Stimulated activated CD8-positive, alpha-beta memory T cell treated with anti-CD3 and anti-CD28 coated beads, Interleukin-7, amount 100 ng/mL, for 1 hour (primary cell): ENCODE results near the gene CCDC47.

ENCODE experiments used
- DNase-seq, 2 donors: peaks; one replicate each; pipeline ENCODE4 v3.0.0-alpha.2; 2020; ENCODE audit warnings: low read depth in 2 of 2

The CCDC47 gene

DNA sequence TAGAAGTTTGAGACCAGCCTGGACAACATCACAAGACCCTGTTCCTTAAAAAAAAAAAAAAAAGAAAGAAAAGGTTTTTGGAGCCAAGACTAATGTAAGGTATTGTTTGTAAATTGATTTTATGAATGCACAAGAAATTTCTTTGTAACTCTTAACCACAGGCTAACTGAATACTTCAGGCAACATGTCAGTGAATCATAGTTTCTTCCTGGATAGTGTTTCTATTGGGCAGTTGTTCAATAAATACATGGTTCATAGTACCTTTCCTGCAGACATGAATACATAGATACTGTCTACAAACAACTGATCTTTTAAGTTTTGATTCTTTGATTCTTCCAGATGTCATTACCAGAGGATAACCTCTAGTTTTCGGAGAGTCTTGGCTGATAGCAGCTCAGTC lies 12.2 kb upstream of the CCDC47 start:
- DNase-seq: no peak

DNA sequence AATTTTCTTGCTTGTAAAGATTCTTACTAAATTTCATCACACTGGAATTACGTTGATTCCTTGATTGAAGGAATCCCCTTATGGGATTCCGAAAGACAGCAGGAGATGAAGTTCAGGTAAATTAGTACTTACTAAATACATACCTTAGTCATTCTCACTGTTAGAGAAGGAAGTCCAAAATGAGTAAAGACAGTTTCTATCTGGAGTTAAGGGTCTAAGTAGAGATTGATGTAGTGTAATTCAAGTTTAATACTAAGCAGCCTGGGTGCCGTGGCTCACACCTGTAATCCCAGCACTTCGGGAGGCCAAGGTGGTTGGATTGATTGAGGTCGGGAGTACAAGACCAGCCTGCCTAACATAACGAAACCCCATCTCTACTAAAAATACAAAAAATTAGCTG lies 10.1 kb upstream of the CCDC47 start:
- no peak for DNase-seq

DNA sequence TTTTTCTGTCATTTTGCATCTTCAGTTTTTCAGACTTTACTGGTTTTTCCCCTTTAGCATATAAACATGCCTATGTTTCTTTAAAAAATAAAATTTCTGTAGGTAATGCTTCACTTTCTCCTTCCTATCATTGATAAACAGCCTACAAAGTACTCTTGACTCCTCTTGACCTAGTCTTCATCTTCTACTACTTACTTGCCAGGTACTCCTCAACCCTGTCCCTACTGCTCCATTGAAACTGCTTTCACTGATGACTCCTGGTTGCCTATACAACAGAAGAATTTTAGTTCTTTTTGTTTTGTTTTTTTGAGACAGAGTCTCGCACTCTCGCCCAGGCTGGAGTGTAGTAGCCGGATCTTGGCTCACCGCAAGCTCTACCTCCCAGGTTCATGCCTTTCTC lies 7.5 kb upstream of the CCDC47 start:
- no peak for DNase-seq

DNA sequence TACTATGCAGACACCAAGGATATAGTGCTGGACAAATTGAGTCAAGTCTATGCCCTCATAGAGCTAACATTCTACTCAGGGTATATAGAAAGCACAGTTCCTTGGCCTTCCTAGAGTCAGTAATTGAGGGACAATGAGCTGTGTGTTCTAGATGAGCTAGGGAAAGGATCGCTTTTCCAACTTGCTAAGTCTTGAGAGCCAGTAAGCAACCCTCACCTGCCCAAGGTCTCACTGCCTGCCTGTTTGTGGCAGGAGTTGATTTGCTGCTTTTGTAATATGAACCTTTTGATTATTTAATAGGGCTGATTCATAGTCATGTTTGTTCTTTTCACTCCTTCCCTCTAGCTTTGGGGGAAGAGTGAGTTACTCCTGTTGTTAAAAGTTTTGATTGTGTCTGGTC lies 7.1 kb upstream of the CCDC47 start:
- no peak for DNase-seq

DNA sequence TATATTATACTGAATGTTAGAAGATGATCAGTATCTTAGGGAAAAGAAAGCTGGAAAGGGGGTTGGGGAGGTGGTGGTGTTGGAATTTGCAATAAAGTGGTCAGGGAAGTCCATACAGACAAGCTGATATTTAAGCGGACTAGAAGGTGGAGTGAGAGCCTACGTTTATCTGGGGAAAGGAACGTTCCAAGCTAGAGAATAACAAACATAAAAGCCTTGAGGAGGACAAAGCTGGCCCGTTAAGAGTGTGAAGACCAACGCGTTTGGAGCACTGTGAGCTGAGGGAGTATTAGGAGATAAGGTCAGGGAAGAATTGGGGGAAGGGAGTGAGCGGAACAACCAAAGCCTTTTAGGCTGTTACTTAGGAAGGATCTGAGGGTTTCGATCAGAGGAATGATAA lies 2.0 kb upstream of the CCDC47 start:
- DNase-seq: no peak

DNA sequence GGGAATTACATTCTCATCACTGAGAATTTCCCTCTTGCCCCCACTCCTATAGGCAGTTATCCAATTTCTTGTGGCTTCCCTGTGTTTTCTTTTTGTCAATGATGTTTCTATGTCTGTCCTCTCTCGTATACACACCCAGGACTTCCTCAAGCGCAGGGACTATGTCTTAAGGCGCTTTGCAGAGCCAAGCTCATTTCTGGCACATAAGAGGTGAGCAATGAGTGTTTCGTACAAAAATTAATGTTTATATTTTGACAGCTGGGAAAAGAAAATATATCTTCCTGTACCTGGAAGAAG lies 1.5 kb upstream of the CCDC47 start:
- no peak for DNase-seq

DNA sequence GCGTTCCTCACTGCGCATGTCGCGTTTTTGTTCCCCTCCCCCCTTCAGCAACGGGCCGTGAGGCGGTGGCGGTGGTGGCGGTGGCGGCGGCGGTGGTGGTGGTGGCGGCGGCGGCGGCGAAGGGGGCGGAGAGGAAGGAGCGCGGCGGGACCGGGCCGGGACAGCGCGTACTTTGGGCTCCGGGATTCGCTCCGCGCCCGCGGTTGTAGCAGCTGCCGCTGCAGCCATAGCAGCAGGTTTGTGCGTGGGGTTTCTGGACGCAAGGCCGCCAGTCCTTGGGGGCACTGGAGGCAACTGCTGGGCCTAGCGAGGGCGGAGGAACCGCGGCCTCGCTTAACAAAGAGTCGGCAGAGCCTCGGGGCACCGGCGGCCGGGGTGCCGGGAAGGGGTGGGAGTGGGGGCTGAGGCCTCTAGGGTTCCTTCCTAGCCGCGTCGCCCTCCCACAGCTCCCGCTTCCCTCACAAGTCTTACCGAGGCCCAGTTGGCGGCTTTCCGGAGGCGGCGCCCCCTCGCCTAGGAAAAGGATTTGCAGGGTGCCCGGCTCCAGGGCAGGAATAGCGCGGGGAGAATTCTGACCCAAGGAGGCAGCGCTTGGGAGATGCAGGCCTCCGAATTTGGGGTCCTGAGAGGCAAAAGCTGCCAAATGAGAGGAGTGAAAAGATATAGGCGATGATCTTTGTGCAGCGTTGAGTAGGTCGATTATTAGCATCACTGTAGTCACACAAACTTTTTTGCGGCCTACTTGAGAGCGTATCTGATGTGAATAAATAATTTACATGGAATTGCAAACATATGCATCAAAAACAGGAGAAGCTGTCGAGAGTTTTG lies 958 bp upstream of the CCDC47 start, which contains the start of gene DDX42:
TSS of gene DDX42 (plus strand) at position 30 of the 828 bp plus-strand sequence. CDS start 12,880 bp downstream, outside the sequence.
- DNase-seq: peak; percentile 80 to 81

DNA sequence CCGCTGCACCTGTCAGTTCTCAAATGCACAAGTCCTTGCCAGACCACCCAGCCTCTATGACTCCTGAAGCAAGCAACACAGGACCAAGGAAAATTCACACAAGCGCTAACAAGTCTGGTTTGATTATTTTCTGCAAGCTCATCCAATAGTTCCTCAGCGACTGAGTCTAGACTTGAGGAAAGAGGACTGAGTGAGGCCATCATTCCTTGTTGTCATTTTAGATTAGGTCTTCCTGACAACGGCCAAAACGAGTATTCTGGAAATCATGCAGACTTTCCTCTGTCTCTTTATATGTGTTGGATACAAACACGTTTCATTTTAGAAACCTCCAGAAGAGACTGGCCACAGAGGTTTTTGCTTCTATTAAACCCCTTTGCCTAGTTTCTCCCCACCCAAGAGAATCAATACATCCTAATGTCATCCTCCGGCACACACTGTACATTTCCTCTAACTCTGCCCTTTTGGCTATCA lies 561 bp downstream of the CCDC47 start:
- DNase-seq: no peak

DNA sequence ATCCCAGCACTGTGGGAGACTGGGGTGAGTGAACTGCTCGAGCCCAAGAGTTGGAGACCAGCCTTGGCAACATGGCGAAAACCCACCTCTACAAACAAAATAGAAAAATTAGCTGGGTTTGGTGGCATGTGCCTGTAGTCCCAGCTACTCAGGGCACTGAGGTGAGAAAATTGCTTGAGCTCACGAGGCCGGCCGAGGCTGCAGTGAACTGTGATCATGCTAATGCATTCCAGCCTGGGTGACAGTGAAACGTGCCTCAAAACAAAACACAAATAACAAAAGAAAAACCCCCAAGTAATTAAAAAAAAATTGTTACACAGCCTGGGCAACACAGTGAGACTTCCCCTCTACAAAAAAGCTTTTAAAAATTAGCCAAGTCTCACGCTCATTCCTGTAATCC lies 5.0 kb downstream of the CCDC47 start:
- DNase-seq: no peak

DNA sequence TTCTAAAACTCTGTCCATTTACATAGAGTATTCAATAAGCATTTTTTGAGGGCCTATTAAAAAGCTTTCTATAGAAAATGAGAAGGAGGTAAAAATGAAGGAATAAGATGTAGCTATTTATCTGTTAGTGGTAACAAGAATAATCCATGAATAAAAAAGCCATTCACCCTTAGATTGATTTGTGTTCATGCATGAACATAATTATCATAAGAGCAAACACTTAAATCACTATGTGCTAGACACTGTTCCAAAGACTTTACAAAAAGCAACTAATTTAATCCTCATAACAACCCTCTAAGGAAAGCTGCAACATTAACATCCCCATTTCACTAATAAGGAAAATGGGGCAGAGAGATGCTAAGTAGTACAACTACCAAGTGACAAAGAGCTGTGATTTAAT lies 6.6 kb downstream of the CCDC47 start:
- no peak for DNase-seq

DNA sequence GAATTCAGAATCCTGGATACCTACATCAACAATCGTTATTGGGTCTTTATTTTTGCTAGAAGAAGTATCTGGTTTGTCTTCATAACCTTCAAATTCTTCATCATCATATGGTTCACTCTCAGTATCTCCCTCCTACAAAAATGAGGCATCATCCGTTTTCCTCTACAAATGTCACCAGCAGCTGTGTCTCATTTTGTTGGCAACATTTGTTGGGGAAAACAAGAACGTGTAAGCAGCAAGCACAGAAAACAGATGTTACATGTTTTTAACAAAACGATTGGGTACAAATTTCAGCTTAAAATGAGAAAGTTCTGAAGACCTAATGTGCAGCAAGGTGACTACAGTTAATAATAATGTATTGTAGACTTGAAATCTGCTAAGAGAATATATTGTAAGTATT lies 8.7 kb downstream of the CCDC47 start:
- DNase-seq: no peak

DNA sequence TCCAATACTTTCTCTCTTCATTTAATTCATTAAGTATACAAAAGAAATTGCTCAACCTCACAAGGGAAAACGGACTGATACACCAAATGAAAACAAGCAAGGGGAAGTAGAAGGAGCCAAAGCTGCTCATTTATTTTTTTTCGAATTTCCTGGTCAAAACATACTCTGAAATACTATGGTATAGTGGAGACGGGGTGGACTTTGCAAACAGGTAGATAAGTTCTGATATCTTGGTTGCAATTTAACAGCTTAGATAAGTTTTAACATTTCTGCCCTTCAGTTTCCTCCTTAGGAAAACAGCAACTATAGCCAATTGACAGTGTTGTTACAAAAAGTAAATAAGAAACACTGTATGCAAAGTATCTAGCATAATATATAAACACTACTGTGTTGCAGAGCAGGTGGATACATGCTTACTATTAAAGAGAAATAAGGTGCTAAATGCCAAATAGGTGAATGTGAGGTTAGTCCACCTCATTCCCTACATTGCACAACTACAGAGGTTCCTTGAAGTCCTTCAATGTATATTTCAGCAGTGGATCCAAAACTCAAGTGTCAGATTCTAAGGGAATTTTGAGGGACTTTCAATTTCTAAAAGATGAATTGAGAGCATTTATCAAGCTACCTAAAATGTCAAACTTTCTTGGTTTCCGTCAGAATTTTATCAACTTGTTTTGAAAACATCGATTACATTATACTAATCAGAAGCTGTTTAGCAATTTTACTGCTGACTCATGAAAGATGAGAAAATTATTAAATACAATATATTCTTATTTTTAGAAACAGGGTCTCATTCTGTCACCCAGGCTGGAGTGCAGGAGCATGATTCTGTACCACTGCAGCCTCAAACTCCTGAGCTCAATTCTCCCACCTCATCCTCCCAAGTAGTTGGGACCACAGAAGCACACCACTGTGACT lies 11.0 kb downstream of the CCDC47 start:
- no peak for DNase-seq

DNA sequence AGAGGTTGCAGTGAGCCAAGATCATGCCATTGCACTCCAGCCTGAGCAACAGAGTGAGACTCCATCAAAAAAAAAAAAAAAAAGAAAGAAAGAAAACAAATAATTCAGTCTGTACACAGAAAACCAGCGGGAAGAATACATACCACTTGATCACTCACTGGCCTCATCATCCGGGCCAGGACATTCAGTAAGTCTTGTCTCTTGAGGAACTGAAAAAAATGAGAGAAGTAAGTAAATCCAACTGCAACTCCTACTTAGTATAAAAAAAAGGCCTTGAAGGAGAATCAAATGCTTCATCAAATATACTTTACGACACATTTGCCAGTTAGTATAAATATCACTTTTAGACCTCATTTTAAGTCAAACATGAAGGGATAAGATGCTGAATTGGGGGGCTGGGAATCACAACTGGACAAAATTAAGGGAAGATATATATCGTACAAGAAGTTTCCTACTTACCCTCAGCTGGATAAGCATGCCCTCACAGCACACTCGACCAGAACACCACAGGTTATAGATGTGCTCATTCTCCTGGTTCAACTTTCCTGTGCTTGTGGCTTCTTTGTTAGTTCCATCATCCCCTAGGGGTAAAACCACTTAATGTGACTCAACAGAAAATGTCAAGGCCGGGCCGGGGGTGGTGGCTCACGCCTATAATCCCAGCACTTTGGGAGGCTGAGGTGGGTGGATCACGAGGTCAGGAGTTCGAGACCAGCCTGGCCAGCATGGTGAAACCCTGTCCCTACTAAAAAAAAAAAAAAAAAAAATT lies 12.4 kb downstream of the CCDC47 start:
- no peak for DNase-seq

DNA sequence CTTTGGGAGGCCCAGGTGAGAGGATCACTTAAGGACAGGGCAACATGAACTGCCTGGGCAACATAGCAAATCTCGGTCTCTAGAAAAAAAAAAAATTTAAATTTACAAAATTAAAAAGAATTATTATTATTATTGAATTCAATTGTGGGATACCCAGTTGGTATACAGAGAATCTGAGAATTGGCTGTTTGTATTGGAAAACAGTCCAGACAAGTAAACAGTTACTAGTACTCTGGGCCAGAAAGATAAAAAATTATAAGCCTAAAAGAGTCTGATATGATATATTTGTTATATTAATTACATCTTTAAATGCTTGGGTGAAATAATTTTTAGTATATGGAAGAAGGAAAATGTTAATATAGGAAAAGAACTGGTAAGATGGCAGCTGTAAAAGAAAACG lies 15.0 kb downstream of the CCDC47 start:
- DNase-seq: no peak

DNA sequence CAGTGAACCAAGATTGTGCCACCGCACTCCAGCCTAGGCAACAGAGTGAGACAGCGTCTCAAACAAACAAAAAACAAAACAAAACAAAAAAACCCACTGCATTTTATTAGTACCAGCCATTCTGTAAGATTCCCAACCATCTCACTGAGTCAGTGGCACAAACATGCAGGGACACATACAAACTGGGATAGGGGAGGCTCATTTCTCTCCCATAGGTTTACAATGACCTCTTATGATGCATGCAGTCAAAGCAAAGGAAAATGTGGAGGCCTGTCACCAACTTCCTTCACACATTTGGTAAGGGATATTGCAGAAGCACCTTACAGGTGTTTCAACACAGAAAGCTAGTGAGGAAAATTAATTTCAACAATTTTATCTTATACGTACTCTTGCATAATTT lies 19.4 kb downstream of the CCDC47 start:
- DNase-seq: no peak

DNA sequence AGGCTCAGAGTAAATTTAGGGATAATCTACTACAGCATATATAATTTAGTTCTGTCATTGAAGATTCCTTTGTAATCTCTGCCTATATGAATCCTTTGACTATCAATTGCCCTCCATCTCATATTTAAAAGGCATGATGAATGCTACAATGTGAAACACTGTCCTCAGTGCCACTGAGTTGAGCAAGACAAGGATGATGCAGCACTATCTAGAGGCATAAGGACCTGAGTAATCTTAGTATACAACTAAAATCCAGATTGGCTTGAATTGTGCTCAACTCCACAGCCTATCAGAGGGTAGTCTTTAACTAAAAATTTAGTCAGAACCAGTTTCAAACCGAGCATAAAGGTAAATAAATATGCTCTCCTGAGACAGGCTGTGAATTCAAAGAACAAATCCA lies 20.2 kb downstream of the CCDC47 start:
- no peak for DNase-seq

DNA sequence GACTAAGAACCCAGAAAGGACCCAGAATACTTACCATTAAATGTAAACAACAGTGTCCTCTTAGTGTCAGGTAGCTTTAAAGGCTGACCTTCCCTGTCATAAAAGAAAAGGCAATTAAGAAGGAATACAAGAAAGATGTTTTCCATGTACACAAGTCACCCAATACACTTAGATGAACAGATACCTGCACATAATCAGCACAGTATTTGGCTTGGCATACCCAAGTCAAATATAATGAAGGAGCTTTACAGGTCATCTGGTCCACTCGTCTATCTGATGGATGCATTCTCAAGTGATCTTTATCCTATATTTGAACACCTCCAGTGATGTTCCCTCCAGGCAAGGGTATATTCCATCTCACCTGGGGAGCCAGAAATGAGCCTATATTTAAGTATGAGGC lies 20.7 kb downstream of the CCDC47 start:
- DNase-seq: no peak

DNA sequence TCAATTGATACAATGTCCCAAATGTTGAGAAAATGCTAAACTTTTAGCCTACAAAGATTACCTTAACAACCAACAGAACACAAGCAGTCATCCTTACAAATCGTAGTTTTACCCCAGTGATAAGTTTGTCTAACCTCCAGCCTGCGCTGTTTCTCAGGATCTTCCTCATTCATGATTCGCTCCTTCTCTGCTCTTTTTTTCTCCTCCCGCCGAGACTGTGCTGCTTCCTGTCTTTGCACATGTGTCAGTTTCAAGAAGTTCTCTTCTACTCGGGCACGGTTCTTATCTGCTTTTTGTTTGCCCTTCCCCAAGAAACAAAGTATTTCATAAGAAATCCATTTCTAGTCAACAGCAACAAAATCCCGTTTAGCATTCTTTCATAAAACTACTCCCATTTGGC lies 21.6 kb downstream of the CCDC47 start:
- DNase-seq: no peak

DNA sequence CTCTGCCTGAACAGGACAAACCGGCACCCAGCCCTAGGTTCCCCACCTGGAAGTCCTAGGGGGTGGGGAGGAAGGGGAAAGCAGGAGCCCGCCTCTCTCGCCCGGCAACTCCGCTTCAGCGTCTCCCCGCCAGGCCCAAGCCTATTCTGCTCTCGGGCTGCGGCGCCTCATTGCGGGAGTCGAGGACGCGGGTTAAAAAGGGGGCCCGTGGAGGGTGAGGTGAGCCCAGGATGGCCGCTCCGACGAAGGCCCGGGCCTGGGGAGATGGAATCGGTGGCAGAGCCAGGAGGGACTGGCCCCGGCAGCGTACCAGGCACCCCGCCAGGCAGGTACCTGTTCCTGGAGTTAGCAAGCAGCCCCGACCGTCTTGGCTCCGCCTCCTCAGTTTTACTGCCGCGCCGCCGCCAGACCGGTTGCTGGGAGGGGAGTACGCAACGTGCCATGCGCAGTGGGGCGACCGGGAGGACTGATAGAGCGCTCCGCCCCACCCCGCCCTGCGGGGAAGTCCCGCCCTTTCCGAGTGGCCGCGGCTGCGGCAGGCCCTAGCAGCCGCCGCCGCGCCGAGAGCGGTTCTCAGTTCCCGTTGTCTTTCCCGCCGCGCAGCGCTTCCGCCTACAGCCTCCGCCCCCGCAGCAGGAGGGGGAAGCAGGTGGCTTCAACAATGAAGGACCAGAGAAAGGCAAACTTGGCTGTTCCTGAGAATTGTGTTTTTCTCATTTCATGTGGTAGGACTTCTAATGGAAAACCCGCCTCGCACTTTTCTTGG lies 31.8 kb downstream of the CCDC47 start, which contains the start of gene STRADA:
TSS of gene STRADA (minus strand) at position 392 of the 766 bp plus-strand sequence. CDS start 13,430 bp downstream, outside the sequence.
- peak; percentile 95 to 98 for DNase-seq

DNA sequence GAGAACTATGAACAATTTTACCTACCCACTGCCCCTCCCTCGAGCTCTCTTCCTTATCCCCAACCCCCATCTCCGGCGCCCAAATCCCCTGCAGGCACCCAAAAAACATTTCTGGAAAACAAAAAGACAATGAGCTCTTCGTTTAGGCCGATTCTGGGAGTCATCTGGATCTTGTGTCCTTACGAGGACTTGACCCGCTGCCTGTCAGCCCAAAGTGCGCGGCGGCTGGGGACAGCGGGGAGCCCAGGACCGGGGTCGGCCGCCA lies 32.3 kb downstream of the CCDC47 start:
- no peak for DNase-seq

DNA sequence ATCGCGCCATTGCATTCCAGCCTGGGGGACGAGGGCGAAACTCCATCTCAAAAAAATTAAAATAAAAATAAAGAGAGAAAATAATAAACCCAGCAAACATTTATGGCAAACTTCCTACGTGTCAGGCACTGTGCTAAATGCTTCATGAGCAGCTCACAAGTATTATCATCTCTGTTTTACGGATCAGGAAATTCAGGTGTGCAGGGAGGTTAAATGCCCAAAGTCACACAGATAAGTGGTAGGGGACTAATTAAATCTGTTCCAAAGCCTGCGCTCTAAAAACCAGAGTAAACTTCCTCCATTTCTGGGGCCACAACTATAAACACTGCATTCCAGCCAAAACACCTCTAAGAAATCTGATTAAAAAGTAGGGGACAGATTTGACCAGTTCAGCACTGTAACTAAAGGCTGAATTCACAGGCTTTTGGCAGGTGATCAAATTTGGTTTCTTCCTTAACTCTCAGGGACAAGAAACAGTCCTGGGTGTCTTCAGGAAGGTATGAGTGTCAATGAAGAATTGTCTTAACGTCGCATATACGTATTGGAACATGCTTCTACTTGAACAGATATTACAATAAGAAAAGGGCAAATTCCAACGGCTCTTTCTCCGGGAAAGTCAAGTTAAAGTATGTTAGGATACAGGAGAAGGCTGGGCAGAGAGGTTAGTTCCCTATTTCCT lies 32.8 kb downstream of the CCDC47 start:
- DNase-seq: no peak
